GM18909 (cell line): Measurements from ENCODE around the gene KREMEN1.
"Not testable (repeated sequence)": the region's sequence is repeated elsewhere in the genome, so short reads cannot be mapped to it uniquely, and the experiment has no call there.

Experiments used
- ATAC-seq: cut with Tn5 transposase; IDR thresholded peaks from one replicate; pipeline ENCODE4 v1.9.1; 2021; ENCODE audit warnings: mild to moderate bottlenecking; ENCODE audit not compliant: unreplicated experiment, poor library complexity

KREMEN1 gene

GRCh38 chr22:29074276-29074772 lies 1.5 kb downstream of the KREMEN1 start:
- ATAC-seq: no peak

- no peak for ATAC-seq
Measured at GRCh38 chr22:29078036-29078868, 5.4 kb downstream of the KREMEN1 start.

DNA sequence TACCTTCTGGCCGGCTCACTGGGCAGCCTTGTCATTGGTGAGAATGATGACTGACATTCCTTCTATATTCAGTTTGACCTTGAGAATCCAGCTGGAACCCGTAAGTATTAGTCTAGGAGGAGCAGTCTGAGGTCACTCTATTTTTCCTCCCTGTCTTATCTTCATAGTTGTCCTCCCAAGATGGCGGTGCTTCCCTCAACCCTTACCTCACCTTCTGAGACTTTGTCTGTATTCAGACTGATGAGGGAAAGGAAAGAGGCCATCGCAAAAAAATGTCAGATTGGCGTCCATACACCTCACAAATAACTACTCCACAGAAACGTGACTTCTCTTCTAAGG lies 6.0 kb downstream of the KREMEN1 start:
- ATAC-seq: no peak

DNA sequence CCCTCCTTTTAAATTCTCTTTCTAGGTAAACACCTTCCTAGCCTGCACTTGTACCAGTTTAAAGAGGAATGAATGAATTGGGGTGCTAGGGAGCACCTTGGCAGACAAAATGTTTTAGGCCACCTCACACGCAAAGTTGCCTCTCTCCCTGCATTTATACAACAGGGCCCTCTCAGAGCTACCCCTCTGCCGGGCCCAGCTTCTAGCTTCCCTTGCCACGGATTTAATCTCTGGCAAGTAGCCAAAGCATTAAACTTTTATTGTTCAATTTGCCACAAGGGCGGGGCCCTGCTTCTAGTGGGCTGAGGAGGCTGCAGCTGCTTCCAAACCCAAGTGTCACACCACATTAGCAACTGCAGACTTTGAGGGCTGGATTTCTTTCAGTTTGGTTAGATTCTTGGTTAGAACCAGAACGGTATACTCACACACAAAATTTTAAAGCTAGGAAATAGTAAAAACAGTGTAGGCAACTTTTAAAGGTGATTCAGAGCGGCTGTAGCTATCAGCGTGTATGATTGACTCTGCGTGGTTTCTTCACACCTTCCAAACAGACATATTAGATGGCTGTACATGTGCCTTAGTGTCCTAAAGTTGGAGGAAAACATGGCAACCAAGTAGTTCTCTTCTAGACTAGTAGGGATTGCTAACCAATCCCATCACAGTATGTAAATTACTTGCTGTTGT lies 6.5 kb downstream of the KREMEN1 start:
- no peak for ATAC-seq

DNA sequence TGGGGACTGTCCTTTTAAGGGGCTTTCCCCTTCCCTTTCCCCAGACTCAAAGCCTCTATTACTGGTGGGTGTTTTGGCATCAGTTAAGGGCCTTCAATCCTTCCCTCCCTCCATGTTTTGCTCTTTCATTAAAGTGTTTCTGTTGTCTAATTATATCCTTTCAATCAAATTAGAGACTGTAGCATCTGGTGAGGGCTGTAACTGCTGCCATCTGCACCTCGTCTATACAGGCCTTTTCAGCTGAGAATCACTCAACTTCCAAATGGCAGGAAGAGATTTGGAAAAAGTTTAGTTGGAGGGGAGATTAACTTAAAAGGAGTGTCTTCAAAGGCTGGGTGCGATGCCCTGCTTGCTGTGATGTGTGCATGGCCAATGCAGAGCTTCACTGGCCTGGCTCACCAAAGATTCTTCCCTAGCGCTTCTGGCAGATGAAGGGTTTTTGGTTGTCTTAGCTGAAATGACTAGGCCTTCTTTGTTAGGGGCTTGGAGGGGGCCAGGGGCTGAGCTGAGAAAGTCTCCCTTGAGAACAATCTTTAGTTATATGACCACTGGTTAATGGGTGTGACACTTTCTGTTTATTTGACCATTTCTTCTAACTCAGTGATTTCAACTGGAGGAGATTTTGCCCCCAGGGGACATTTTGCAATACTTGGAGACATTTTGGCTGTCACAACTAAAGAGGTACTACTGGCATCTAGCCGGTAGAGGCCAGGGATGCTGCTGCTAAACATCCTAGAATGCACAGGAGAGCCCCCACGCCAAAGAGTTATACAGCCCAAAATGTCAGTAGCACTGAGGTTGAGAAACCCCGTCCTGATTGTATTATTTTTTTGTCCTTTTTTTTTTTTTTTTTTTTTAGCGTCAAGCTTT lies 7.5 kb downstream of the KREMEN1 start:
- ATAC-seq: no peak

DNA sequence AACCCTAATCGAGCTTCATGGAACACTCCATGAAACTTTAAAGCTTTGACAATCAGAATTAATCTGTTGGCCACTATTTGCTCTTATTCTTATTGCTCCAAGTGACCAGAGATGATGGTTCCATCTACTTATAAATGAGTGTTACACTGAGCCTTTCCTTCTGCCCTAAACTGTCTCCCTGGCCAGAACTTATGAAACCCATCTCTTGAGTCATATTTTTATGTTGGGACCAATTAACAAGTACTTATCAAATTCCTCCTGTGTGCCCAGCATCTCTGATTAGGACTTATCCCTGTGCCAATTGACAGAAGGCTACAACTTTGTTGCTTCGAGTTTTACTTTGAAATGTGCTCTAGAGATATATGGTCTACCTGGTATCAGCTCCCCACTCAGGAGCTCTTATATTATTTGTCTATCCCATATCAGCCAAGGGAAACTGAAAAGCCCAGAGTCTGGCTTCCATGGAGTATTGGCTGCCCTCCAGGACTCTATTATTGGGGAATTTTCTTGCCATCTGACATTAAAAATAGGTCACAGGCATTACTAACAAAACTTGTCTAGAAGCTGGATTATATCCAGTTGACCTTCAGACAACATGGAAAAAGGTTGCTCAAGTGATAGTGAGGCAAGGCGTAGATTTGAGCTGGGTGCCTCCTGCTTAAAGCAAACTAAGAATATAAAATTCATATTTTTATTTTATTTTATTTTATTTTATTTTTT lies 8.8 kb downstream of the KREMEN1 start:
- no peak for ATAC-seq

GRCh38 chr22:29082826-29083545 lies 10.2 kb downstream of the KREMEN1 start:
- ATAC-seq: no peak

DNA sequence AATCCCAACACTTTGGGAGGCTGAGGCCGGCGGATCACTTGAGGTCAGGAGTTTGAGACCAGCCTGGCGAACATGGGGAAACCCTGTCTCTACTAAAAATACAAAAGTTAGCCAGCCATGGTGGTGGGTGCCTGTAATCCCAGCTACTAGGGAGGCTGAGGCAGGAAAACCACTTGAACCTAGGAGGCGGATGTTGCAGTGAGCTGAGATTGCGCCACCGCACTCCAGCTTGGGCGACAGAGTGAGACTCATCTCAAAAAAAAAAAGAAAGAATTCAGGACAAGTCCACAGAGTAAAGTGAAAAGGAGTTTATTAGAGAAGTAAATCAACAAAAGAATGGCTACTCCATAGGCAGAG lies 10.7 kb downstream of the KREMEN1 start:
- ATAC-seq: not testable (repeated sequence)

GRCh38 chr22:29083933-29084591 lies 11.2 kb downstream of the KREMEN1 start:
- no peak for ATAC-seq

GRCh38 chr22:29087012-29087411 lies 14.2 kb downstream of the KREMEN1 start:
- no peak for ATAC-seq

DNA sequence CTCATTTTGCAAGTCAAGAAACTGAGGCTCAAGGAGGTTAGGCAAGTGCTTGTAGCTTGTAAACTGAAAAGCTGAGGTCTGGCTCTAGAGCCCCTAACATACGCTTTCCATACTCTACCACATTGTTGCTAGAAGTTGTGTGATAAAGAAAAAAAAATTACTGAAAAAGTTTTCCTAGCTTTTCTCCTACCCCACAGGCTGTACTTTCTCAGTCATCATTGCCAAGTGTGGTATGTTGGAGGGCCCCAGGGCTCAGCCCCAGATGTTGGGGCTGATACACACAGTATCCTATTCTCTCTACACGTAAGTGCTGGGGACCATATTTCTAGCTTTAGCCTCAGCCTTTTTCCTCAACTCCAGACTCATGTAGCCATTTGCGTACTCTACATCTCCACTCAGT lies 16.0 kb downstream of the KREMEN1 start:
- ATAC-seq: no peak

DNA sequence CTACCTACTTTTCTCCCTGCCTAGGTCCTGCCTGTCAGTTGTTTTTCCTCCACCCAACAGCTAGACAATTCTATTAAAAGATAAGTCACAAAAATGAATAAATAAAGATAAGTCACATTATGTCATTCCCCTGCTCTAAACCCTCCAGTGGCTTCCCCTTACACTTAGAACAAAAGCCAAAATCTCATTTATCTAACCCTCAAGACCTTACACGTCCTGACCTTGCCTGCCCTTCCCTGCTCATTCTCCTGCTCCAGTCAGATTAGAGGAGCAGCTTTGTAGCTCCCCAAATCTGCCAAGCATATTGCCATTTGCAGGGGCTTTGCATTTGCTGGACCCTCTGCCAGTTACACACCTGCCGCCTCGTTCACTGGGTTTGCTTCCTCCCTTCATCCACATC lies 16.7 kb downstream of the KREMEN1 start:
- no peak for ATAC-seq

GRCh38 chr22:29090039-29090438 lies 17.2 kb downstream of the KREMEN1 start:
- no peak for ATAC-seq

- no peak for ATAC-seq
Measured at GRCh38 chr22:29092243-29092642, 19.4 kb downstream of the KREMEN1 start.

GRCh38 chr22:29093030-29093429 lies 20.2 kb downstream of the KREMEN1 start:
- no peak for ATAC-seq

DNA sequence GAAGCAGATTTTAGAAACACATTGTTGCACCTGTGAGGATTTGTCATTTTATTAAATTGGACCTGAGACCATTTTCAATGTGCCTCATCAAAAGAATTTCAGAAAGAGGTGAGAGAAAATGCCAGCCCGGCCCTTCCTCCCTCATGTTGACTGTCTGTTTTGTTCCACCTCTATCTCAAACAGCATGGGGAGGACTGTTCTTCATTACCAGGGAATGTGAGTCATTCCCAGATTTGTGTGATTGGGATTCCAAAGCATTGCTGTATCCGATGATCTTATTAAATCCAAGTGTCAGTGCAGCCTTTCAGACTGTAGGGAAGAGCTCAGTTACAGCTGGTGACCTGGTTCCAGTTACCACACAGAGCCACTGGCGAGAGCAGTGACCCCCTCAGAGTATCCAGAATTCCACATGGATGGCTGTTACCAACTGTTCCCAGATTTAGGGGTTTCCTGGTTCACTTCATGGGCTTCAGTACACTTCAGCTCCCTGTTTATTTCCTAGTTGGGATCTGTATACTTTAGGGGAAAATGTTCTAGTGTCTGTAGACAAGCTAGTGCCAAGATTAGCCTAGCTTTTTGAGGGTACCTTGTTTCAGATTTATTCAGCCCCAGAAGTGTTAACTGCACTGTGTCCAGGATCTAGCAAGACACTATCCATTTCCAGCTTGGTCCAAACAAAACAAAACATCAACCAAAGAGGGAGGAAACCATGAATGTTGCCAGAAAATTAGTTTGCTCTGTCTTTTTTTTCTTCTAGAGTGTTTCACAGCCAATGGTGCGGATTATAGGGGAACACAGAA lies 20.9 kb downstream of the KREMEN1 start:
- ATAC-seq: no peak

- ATAC-seq: no peak
Measured at GRCh38 chr22:29095459-29095858, 22.6 kb downstream of the KREMEN1 start.
